ENCODE results near the gene ATG16L1.

Gene ATG16L1

GRCh38 chr2:233250568-233250967 is 905 bp upstream of the ATG16L1 start:
- Histone ChIP-seq H4K20me1 (ENCODE audit: insufficient read depth, low read length) (no peaks in the 10 kb centered on the region), H3K36me3 (replicated peaks; ENCODE audit: low read depth, low read length) (no peaks in the 10 kb centered on the region), H3K27ac (ENCODE audit: low read length) (no peak overlapping the region), H3K9ac (ENCODE audit: low read length) (no peak overlapping the region), H3K27me3 (ENCODE audit: low read depth, low read length) (no peaks in the 10 kb centered on the region), H3K4me3 (ENCODE audit: low read length) (no peak overlapping the region), H3K79me2 (ENCODE audit: low read length) (peaks cover 41% of the 10 kb centered on the region), H3K4me1 (ENCODE audit: low read length) (peaks cover 12% of the 10 kb centered on the region), H2AFZ (ENCODE audit: low read depth, low read length) (peak overlapping the region; percentile 97), H3K9me3 (ENCODE audit: insufficient read depth, low read length) (peaks cover 4% of the 10 kb centered on the region; the same call in 1 of the 2 replicates), H3K4me2 (ENCODE audit: low read length) (no peak overlapping the region)
- TF ChIP-seq, protein P1, sequence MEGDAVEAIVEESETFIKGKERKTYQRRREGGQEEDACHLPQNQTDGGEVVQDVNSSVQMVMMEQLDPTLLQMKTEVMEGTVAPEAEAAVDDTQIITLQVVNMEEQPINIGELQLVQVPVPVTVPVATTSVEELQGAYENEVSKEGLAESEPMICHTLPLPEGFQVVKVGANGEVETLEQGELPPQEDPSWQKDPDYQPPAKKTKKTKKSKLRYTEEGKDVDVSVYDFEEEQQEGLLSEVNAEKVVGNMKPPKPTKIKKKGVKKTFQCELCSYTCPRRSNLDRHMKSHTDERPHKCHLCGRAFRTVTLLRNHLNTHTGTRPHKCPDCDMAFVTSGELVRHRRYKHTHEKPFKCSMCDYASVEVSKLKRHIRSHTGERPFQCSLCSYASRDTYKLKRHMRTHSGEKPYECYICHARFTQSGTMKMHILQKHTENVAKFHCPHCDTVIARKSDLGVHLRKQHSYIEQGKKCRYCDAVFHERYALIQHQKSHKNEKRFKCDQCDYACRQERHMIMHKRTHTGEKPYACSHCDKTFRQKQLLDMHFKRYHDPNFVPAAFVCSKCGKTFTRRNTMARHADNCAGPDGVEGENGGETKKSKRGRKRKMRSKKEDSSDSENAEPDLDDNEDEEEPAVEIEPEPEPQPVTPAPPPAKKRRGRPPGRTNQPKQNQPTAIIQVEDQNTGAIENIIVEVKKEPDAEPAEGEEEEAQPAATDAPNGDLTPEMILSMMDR (IDR thresholded peaks at IDR 0.05; ENCODE audit: low read depth, low read length) = no peak
- no peak for TF ChIP-seq EZH2phosphoT487 (IDR thresholded peaks at IDR 0.05; ENCODE audit: low read depth)

DNA sequence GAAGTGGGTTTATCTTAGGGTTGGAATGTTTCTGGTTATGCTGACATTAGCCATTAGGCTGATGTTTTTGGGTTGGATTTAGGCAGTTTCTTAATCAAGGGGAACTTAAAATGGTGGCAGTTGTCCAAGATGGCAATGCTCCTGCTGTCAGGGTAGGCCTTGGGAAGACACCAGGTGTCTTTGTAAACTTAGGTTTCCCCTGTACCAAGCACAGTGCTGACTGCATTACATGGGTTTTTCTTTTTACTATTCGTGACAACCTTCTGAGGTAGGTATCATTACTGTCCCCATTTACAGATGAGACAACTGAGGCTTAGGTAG is 528 bp upstream of the ATG16L1 start:
- Histone ChIP-seq H3K36me3 (replicated peaks; ENCODE audit: low read depth, low read length) (peaks cover 4% of the 10 kb centered on the region), H3K79me2 (ENCODE audit: low read length) (peaks cover 44% of the 10 kb centered on the region), H3K27me3 (ENCODE audit: low read depth, low read length) (no peaks in the 10 kb centered on the region), H3K9me3 (ENCODE audit: insufficient read depth, low read length) (peaks cover 4% of the 10 kb centered on the region; the same call in 1 of the 2 replicates), H3K4me1 (ENCODE audit: low read length) (peaks cover 16% of the 10 kb centered on the region), H2AFZ (ENCODE audit: low read depth, low read length) (peak overlapping the region; percentile 97), H3K27ac (ENCODE audit: low read length) (peak overlapping the region; percentile 57), H3K9ac (ENCODE audit: low read length) (peak overlapping the region; percentile 68), H4K20me1 (ENCODE audit: insufficient read depth, low read length) (no peaks in the 10 kb centered on the region), H3K4me3 (ENCODE audit: low read length) (peak overlapping the region; percentile 70), H3K4me2 (ENCODE audit: low read length) (peak overlapping the region; percentile 90)
- TF ChIP-seq EZH2phosphoT487 (IDR thresholded peaks at IDR 0.05; ENCODE audit: low read depth) = no peak
- TF ChIP-seq, protein P1 (IDR thresholded peaks at IDR 0.05; ENCODE audit: low read depth, low read length) = no peak

GRCh38 chr2:233252227-233252626 is 754 bp downstream of the ATG16L1 start:
- H3K4me1 ChIP-seq (ENCODE audit: low read length) = peaks cover 18% of the 10 kb centered on the region
- peaks cover 4% of the 10 kb centered on the region; the same call in 1 of the 2 replicates for H3K9me3 ChIP-seq (ENCODE audit: insufficient read depth, low read length)
- H3K4me2 ChIP-seq (ENCODE audit: low read length) = peak overlapping the region; percentile 55
- H3K79me2 ChIP-seq (ENCODE audit: low read length) = peaks cover 44% of the 10 kb centered on the region
- peaks cover 8% of the 10 kb centered on the region for H3K36me3 ChIP-seq (replicated peaks; ENCODE audit: low read depth, low read length)
- H3K4me3 ChIP-seq (ENCODE audit: low read length) = peak overlapping the region; percentile 87
- peak overlapping the region; percentile 43; the same call in 1 of the 2 replicates for H2AFZ ChIP-seq (ENCODE audit: low read depth, low read length)
- H3K9ac ChIP-seq (ENCODE audit: low read length) = peak overlapping the region; percentile 67
- H3K27me3 ChIP-seq (ENCODE audit: low read depth, low read length) = no peaks in the 10 kb centered on the region
- TF ChIP-seq, protein P1 (IDR thresholded peaks at IDR 0.05; ENCODE audit: low read depth, low read length) = no peak
- TF ChIP-seq EZH2phosphoT487 (IDR thresholded peaks at IDR 0.05; ENCODE audit: low read depth) = no peak
- H3K27ac ChIP-seq (ENCODE audit: low read length) = no peak overlapping the region
- H4K20me1 ChIP-seq (ENCODE audit: insufficient read depth, low read length) = no peaks in the 10 kb centered on the region

- H3K36me3 ChIP-seq (replicated peaks; ENCODE audit: low read depth, low read length) = peaks cover 12% of the 10 kb centered on the region
Observed at GRCh38 chr2:233255151-233255550, 3.7 kb downstream of the ATG16L1 start.

More at GRCh38 chr2:233255151-233255550, 3.7 kb downstream of the ATG16L1 start:
- Histone ChIP-seq H3K9me3 (ENCODE audit: insufficient read depth, low read length) (peaks cover 4% of the 10 kb centered on the region; the same call in 1 of the 2 replicates), H4K20me1 (ENCODE audit: insufficient read depth, low read length) (no peaks in the 10 kb centered on the region), H3K4me3 (ENCODE audit: low read length) (no peak overlapping the region), H2AFZ (ENCODE audit: low read depth, low read length) (no peak overlapping the region), H3K9ac (ENCODE audit: low read length) (no peak overlapping the region), H3K27ac (ENCODE audit: low read length) (no peak overlapping the region), H3K79me2 (ENCODE audit: low read length) (peaks cover 54% of the 10 kb centered on the region), H3K27me3 (ENCODE audit: low read depth, low read length) (no peaks in the 10 kb centered on the region), H3K4me2 (ENCODE audit: low read length) (no peak overlapping the region), H3K4me1 (ENCODE audit: low read length) (peaks cover 18% of the 10 kb centered on the region)
- TF ChIP-seq EZH2phosphoT487 (IDR thresholded peaks at IDR 0.05; ENCODE audit: low read depth) = no peak
- TF ChIP-seq, protein P1 (IDR thresholded peaks at IDR 0.05; ENCODE audit: low read depth, low read length) = no peak

Data from OCI-LY3 (cell line).